Measurements from ENCODE around the gene HNRNPDL. TPM values are rescaled to one million over a fixed set of nuclear protein-coding genes. Genes with fewer than 3 reads are reported as not detected.
"Not testable (repeated sequence)": the region's sequence is repeated elsewhere in the genome, so short reads cannot be mapped to it uniquely, and the experiment has no call there.

Gene HNRNPDL
- total RNA-seq, 6 experiments from 2014 or later = 207 to 297 (median 258) TPM

DNA sequence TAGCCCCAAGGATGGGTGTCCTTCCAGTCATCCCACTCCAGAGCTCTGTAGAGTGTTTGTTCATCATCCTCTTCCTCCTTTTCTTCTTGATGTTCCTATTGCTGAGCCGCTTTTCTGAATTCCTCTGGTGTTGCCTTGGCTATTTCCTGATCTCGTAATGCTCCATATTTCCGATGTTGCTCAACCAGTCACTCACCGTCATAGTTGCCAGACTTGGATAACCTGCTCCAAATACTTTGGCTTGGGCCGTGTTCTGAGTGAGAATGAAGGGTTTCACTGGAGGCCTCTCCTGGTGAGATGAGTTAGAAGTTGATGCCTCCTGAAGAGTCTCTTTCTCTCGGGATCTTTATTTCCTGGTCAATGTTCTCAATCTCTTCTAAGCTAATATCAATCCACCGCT lies 28.7 kb downstream of the HNRNPDL start:
- Mint-ChIP-seq H3K27me3 (ENCODE audit: insufficient read depth) (peaks cover 12% of the 10 kb centered on the region), H3K4me1 (ENCODE audit: low read depth) (no peaks in the 10 kb centered on the region; the same call in 1 of the 2 replicates), H3K36me3 (ENCODE audit: low read depth) (no peaks in the 10 kb centered on the region), H3K9me3 (no peaks in the 10 kb centered on the region), H3K4me3 (no peak overlapping the region), H3K27ac (no peak overlapping the region)
- DNase-seq = no peak
- TF ChIP-seq, protein P1, sequence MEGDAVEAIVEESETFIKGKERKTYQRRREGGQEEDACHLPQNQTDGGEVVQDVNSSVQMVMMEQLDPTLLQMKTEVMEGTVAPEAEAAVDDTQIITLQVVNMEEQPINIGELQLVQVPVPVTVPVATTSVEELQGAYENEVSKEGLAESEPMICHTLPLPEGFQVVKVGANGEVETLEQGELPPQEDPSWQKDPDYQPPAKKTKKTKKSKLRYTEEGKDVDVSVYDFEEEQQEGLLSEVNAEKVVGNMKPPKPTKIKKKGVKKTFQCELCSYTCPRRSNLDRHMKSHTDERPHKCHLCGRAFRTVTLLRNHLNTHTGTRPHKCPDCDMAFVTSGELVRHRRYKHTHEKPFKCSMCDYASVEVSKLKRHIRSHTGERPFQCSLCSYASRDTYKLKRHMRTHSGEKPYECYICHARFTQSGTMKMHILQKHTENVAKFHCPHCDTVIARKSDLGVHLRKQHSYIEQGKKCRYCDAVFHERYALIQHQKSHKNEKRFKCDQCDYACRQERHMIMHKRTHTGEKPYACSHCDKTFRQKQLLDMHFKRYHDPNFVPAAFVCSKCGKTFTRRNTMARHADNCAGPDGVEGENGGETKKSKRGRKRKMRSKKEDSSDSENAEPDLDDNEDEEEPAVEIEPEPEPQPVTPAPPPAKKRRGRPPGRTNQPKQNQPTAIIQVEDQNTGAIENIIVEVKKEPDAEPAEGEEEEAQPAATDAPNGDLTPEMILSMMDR (IDR thresholded peaks at IDR 0.05) = no peak

DNA sequence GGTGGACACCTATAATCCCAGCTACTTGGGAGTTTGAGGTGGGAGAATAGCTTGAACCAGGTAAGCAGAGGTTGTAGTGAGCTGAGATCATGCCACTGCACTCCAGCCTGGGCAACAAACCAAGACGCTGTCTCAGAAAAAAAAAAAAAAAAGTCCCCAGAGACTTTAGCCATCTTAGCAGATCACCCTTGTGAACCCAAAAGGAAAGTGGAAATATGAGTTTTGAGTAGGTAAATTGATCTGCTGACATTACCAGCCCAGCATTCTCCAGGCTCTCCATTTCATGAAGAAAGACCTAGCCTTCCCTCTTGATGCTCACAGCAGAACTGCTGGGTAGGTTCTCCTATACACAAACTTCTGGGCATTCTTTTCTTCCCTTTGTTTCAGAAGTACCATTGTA lies 32.0 kb downstream of the HNRNPDL start:
- H3K9me3 Mint-ChIP-seq = no peaks in the 10 kb centered on the region
- H3K27me3 Mint-ChIP-seq (ENCODE audit: insufficient read depth) = peaks cover 10% of the 10 kb centered on the region; the same call in 1 of the 2 replicates
- H3K27ac Mint-ChIP-seq = no peak overlapping the region
- no peaks in the 10 kb centered on the region for H3K36me3 Mint-ChIP-seq (ENCODE audit: low read depth)
- no peak for DNase-seq
- TF ChIP-seq, protein P1 (IDR thresholded peaks at IDR 0.05) = no peak
- H3K4me3 Mint-ChIP-seq = no peak overlapping the region
- no peaks in the 10 kb centered on the region; the same call in 1 of the 2 replicates for H3K4me1 Mint-ChIP-seq (ENCODE audit: low read depth)

DNA sequence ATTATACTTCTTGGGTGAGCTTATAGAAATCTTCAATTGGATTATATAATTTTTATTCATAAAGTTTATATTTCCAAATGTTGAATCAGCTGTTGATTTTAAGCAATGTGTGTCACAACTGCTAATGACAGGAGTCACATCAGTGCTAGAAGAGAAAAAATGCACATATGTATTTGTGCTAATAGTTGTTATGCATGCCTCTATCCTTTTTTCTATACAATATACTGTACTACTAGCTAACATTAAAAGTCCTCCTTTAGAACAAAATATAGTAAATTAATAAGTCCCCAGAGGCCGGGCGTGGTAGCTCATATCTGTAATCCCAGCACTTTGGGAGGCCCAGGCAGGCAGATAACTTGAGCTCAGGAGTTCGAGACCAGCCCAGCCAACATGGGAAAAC lies 32.7 kb downstream of the HNRNPDL start:
- no peaks in the 10 kb centered on the region; the same call in 1 of the 2 replicates for H3K4me1 Mint-ChIP-seq (ENCODE audit: low read depth)
- H3K27me3 Mint-ChIP-seq (ENCODE audit: insufficient read depth) = peaks cover 10% of the 10 kb centered on the region; the same call in 1 of the 2 replicates
- H3K27ac Mint-ChIP-seq = no peak overlapping the region
- H3K36me3 Mint-ChIP-seq (ENCODE audit: low read depth) = no peaks in the 10 kb centered on the region
- TF ChIP-seq, protein P1 (IDR thresholded peaks at IDR 0.05) = no peak
- no peak overlapping the region for H3K4me3 Mint-ChIP-seq
- no peak for DNase-seq
- no peaks in the 10 kb centered on the region for H3K9me3 Mint-ChIP-seq

DNA sequence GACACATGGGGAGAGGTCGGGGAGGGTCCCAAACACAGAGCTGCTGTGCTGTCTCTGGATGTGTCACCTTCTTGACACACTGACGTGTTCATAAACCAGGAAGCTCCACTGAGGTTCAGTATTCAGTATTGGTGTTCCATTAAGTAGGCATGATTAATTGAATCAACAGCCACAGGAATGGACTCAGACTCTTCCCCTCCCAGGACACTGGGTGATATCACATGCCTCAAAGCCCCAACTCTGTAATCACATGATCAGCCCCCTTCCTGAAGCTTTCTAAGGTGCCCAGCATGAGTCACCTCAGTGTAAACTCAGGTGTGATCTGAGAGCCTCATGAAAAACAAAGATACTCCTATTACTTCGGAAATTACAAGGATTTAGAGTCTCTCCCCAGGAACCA lies 35.4 kb downstream of the HNRNPDL start:
- Mint-ChIP-seq H3K9me3 (no peaks in the 10 kb centered on the region), H3K4me3 (no peak overlapping the region), H3K27me3 (ENCODE audit: insufficient read depth) (peaks cover 5% of the 10 kb centered on the region; the same call in 1 of the 2 replicates), H3K4me1 (ENCODE audit: low read depth) (no peaks in the 10 kb centered on the region), H3K36me3 (ENCODE audit: low read depth) (no peaks in the 10 kb centered on the region), H3K27ac (no peak overlapping the region)
- TF ChIP-seq, protein P1 (IDR thresholded peaks at IDR 0.05) = no peak
- no peak for DNase-seq

DNA sequence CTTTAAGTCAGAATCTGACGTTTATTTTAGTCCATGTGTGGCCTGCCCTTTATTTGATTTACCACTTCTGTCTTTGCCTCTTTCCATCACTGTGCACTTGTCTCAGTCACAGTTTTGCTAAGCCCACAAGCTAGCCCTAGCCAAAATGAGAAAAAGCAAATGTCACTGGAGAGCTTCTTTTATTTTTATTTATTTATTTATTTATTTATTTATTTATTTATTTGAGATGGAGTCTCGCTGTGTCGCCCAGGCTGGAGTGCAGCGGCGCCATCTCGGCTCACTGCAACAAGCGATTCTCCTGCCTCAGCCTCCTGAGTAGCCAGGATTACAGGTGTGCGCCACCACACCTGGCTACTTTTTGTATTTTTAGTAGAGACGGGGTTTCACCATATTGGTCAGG lies 40.2 kb downstream of the HNRNPDL start:
- not testable (repeated sequence) for H3K4me1 Mint-ChIP-seq (ENCODE audit: low read depth); H3K36me3 Mint-ChIP-seq (ENCODE audit: low read depth); H3K4me3 Mint-ChIP-seq; DNase-seq; H3K27ac Mint-ChIP-seq; H3K27me3 Mint-ChIP-seq (ENCODE audit: insufficient read depth); H3K9me3 Mint-ChIP-seq

DNA sequence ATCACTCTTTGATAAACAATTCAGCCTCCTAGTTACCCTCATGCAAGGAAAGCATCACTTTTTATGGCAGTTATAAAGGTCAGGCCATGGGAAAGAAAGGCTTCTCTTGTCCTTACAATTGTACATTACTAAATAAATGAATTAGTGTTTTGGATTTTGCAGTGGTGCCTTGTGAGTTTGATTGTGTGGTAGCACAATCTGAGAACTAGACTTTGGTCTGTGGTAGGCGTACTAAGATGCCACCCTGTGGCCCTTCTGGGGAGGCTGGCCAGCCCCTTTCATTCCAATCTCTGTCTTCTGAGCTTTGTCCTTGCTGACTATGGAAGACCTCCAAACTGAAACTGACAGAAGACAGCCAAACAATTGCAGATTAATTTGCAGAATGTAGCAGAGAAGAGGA lies 41.9 kb downstream of the HNRNPDL start:
- H3K4me1 Mint-ChIP-seq (ENCODE audit: low read depth) = no peaks in the 10 kb centered on the region
- TF ChIP-seq, protein P1 (IDR thresholded peaks at IDR 0.05) = no peak
- no peak for DNase-seq
- no peak overlapping the region for H3K27ac Mint-ChIP-seq
- H3K4me3 Mint-ChIP-seq = no peak overlapping the region
- peaks cover 1% of the 10 kb centered on the region for H3K27me3 Mint-ChIP-seq (ENCODE audit: insufficient read depth)
- no peaks in the 10 kb centered on the region; the same call in 1 of the 2 replicates for H3K9me3 Mint-ChIP-seq
- no peaks in the 10 kb centered on the region for H3K36me3 Mint-ChIP-seq (ENCODE audit: low read depth)

DNA sequence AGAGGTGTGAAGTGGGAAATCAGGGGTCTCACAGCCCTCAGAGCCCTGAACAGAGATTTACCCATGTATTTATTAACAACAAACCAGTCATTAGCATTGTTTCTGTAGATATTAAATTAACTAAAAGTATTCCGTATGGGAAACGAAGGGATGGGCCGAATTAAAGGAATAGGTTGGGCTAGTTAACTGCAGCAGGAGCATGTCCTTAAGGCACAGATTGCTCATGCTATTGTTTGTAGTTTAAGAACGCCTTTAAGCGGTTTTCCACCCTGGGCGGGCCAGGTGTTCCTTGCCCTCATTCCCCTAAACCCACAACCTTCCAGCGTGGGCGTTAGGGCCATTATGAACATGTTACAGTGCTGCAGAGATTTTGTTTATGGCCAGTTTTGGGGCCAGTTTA lies 44.0 kb downstream of the HNRNPDL start:
- H3K4me1 Mint-ChIP-seq (ENCODE audit: low read depth); H3K4me3 Mint-ChIP-seq; H3K9me3 Mint-ChIP-seq; H3K27ac Mint-ChIP-seq; DNase-seq; H3K27me3 Mint-ChIP-seq (ENCODE audit: insufficient read depth); H3K36me3 Mint-ChIP-seq (ENCODE audit: low read depth): not testable (repeated sequence)
